Spleen (tissue), 11 donors: Measurements from ENCODE around the gene SH3RF3. TPM values are rescaled to one million over a fixed set of nuclear protein-coding genes. Genes with fewer than 3 reads are reported as not detected.

Experiments
- DNase-seq: peaks from one replicate; pipeline ENCODE4 v3.0.0-alpha.2; 2020
- H3K27ac ChIP-seq, 8 donors: fragments of 200-600 bp; sonication (generic) in 7 of 8; 1 replicate in 4 of 8; 2 replicates in 4 of 8; pipeline versions ENCODE4 v1.5.0 to v1.8.0; 2016 to 2021; ENCODE audit warnings: inconsistent platforms in 4 of 8, mild to moderate bottlenecking in 4 of 8, moderate library complexity in 1 of 8
- H3K27me3 ChIP-seq, 7 donors: fragments of 200-600 bp; sonication (generic) in 6 of 7; replicated peaks in 1 of 7; 1 replicate in 4 of 7; 2 replicates in 3 of 7; pipeline versions ENCODE4 v1.5.0 to v1.8.0; 2016 to 2021; ENCODE audit warnings: inconsistent platforms in 3 of 7, mild to moderate bottlenecking in 1 of 7
- H3K36me3 ChIP-seq, 6 donors: fragments of 200-600 bp; sonication (generic) in 5 of 6; 1 replicate in 4 of 6; 2 replicates in 2 of 6; pipeline versions ENCODE4 v1.5.0 to v1.8.0; 2016 to 2021; ENCODE audit warnings: inconsistent platforms in 2 of 6
- H3K4me1 ChIP-seq, 6 donors: fragments of 200-600 bp; sonication (generic) in 5 of 6; 1 replicate in 3 of 6; 2 replicates in 3 of 6; pipeline versions ENCODE4 v1.5.0 to v1.8.0; 2016 to 2021; ENCODE audit warnings: inconsistent platforms in 3 of 6
- H3K4me3 ChIP-seq, 8 donors: fragments of 200-600 bp; sonication (generic) in 7 of 8; 1 replicate in 4 of 8; 2 replicates in 4 of 8; pipeline versions ENCODE4 v1.5.0 to v1.8.0; 2016 to 2021; ENCODE audit warnings: inconsistent platforms in 4 of 8, mild to moderate bottlenecking in 4 of 8, moderate library complexity in 2 of 8
- H3K9me3 ChIP-seq, 8 donors: fragments of 200-600 bp; sonication (generic) in 7 of 8; 1 replicate in 4 of 8; 2 replicates in 4 of 8; pipeline versions ENCODE4 v1.5.0 to v1.8.0; 2016 to 2021; ENCODE audit warnings: inconsistent platforms in 4 of 8
- POLR2A ChIP-seq, 3 donors: fragments of 450-650 bp; IDR thresholded peaks; one replicate each; pipeline ENCODE4 v1.5.1; 2017; ENCODE audit warnings: antibody characterized with exemption in 3 of 3, mild to moderate bottlenecking in 1 of 3
- POLR2AphosphoS5 ChIP-seq, 3 donors: sonication (generic); formaldehyde crosslinking; IDR thresholded peaks; one replicate each; pipeline ENCODE4 v1.5.1; 2017; ENCODE audit warnings: antibody characterized with exemption in 3 of 3
- WGBS, 5 donors: extraction: QIAGEN DNeasy Blood & Tissue Kit in 3 of 5; methylation state at CpG; one replicate each; pipeline versions ENCODE4 v1.1.5 to v1.1.7; 2013 to 2018; 5-methylcytosine and 5-hydroxymethylcytosine counted together
- intact Hi-C: fragments of 100-400 bp; cut with DNase I; formaldehyde crosslinking; loops from one replicate; pipeline ENCODE4 v1.15.0; 2023; ENCODE audit warnings: low total_unique reads
- polyA plus RNA-seq, 3 donors: library from polyadenylated mRNA; stranded (reverse); fragments of 200-250 nt; gene quantifications; one replicate each; pipeline ENCODE4 v1.2.1, GENCODE V29; 2013
- total RNA-seq, 7 donors: library from RNA; depleted of rRNA in 3 of 7; stranded (reverse); fragments of >200 nt in 3 of 7; fragmentation: NEBNext Ultra II Directional in 4 of 7; extraction: Animal tissue kit (Norgen Biotek cat#: 25700) in 4 of 7; gene quantifications; one replicate each; pipeline versions ENCODE4 v1.1.0 to v1.2.1, GENCODE V29; 2016 to 2021
- TF ChIP-seq, protein P1 (sequence below), 11 experiments: fragments of 200-600 bp in 7 of 11; fragments of 450-650 bp in 4 of 11; sonication (generic) in 4 of 11; IDR thresholded peaks in 8 of 11; conservative IDR thresholded peaks in 3 of 11; 1 replicate in 7 of 11; 2 replicates in 4 of 11; pipeline versions ENCODE4 v1.4.0 to v1.8.0; 2016 to 2021; ENCODE audit warnings: antibody characterized with exemption in 11 of 11, inconsistent platforms in 4 of 11, mild to moderate bottlenecking in 1 of 11
- donor health status: healthy with polysubstance abuse.
- donor health status: DM: no; HTN: no; CAD: no; lungs with moderate emphysema.
- donor health status: DM: no; HTN: no; CAD: no.
- donor health status: Bipolar disorder and iron deficiency.
- donor health status: healthy.
- donor health status: DM: no; HTN: no; CAD: no.
- donor health status: DM: yes; HTN: yes; CAD: no.

The SH3RF3 gene
- total and polyA plus RNA-seq, 10 donors = 1.3 to 7.6 (median 4.7) TPM

GRCh38 chr2:109254174-109254904, 125.3 kb downstream of the SH3RF3 start:
- no peaks in the 10 kb centered on the region for H3K9me3 ChIP-seq

GRCh38 chr2:109255654-109256053, 126.6 kb downstream of the SH3RF3 start:
- no peaks in the 10 kb centered on the region for H3K27me3 ChIP-seq
- intact Hi-C loops = no loop called here
- H3K9me3 ChIP-seq = no peaks in the 10 kb centered on the region
- H3K4me1 ChIP-seq = peaks cover 23 to 54% (median 33%) of the 10 kb centered on the region in 6 donors
- DNase-seq = no peak
- no peaks in the 10 kb centered on the region for H3K36me3 ChIP-seq
- TF ChIP-seq POLR2A (IDR thresholded peaks at IDR 0.05) (no peak), POLR2AphosphoS5 (IDR thresholded peaks at IDR 0.05) (no peak)
- TF ChIP-seq, protein P1, sequence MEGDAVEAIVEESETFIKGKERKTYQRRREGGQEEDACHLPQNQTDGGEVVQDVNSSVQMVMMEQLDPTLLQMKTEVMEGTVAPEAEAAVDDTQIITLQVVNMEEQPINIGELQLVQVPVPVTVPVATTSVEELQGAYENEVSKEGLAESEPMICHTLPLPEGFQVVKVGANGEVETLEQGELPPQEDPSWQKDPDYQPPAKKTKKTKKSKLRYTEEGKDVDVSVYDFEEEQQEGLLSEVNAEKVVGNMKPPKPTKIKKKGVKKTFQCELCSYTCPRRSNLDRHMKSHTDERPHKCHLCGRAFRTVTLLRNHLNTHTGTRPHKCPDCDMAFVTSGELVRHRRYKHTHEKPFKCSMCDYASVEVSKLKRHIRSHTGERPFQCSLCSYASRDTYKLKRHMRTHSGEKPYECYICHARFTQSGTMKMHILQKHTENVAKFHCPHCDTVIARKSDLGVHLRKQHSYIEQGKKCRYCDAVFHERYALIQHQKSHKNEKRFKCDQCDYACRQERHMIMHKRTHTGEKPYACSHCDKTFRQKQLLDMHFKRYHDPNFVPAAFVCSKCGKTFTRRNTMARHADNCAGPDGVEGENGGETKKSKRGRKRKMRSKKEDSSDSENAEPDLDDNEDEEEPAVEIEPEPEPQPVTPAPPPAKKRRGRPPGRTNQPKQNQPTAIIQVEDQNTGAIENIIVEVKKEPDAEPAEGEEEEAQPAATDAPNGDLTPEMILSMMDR (IDR thresholded peaks at IDR 0.05 in 8 of 11, conservative IDR thresholded peaks at IDR 0.05 in 3 of 11) = no peak
- H3K4me3 ChIP-seq = no peak overlapping the region
- WGBS, 5 donors = 23 to 43% (median 30%) methylated on average over 4 of the region's 4 CpGs
- peak overlapping the region in 6 of 8 donors; percentile 22 to 73 (median 70) for H3K27ac ChIP-seq

More at GRCh38 chr2:109254174-109254904, 125.3 kb downstream of the SH3RF3 start:
- H3K4me3 ChIP-seq = no peak overlapping the region
- TF ChIP-seq POLR2AphosphoS5 (IDR thresholded peaks at IDR 0.05) = peak in 1 of 3 donors; percentile 32
- no peak for TF ChIP-seq POLR2A (IDR thresholded peaks at IDR 0.05)
- 67 to 85% (median 80%) methylated on average over 12 of the region's 12 CpGs for WGBS, 5 donors
- no peaks in the 10 kb centered on the region for H3K27me3 ChIP-seq
- DNase-seq = peak; percentile 75
- intact Hi-C loops = no loop called here
- peaks cover 23 to 53% (median 33%) of the 10 kb centered on the region in 6 donors for H3K4me1 ChIP-seq
- H3K36me3 ChIP-seq = no peaks in the 10 kb centered on the region
- H3K27ac ChIP-seq = peak overlapping the region in 4 of 8 donors; percentile 69 to 73 (median 72)

DNA sequence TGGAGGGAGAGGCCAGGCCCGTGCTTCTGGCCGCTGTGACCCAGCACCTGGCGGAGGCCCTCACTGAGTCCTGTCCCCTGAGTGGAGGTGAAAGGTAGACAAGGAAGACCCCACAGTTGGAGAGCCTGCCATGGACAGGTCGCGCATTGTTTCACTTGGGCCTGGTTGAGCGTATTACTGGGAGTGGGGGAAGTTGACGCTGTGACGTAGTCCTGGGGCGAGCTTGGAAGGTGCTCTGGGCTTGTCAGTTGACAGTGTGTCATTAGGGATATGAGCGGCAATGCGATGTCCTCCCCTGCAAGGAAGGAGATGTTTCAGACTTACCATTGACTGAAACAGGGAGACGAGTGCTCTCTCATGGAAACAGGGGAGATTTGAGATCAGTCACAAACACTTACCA, 127.1 kb downstream of the SH3RF3 start:
- peaks cover 23 to 58% (median 33%) of the 10 kb centered on the region in 6 donors for H3K4me1 ChIP-seq
- H3K27me3 ChIP-seq = no peaks in the 10 kb centered on the region
- no peaks in the 10 kb centered on the region for H3K36me3 ChIP-seq
- H3K27ac ChIP-seq = peak overlapping the region in 6 of 8 donors; percentile 22 to 73 (median 70)
- peak; percentile 72 for DNase-seq
- no peak overlapping the region for H3K4me3 ChIP-seq
- no peaks in the 10 kb centered on the region for H3K9me3 ChIP-seq
- 80 to 89% (median 86%) methylated on average over 12 of the region's 12 CpGs for WGBS, 5 donors
- TF ChIP-seq, protein P1 (IDR thresholded peaks at IDR 0.05 in 8 of 11, conservative IDR thresholded peaks at IDR 0.05 in 3 of 11) = no peak
- no peak for TF ChIP-seq POLR2A (IDR thresholded peaks at IDR 0.05)
- no peak for TF ChIP-seq POLR2AphosphoS5 (IDR thresholded peaks at IDR 0.05)
- intact Hi-C loops = no loop called here

- 78 to 93% (median 80%) methylated on average over 7 of the region's 7 CpGs for WGBS, 5 donors
- no peak overlapping the region for H3K27ac ChIP-seq
- DNase-seq = peak; percentile 52
- H3K36me3 ChIP-seq = no peaks in the 10 kb centered on the region
- no peak for TF ChIP-seq POLR2AphosphoS5 (IDR thresholded peaks at IDR 0.05)
- TF ChIP-seq, protein P1 (IDR thresholded peaks at IDR 0.05 in 8 of 11, conservative IDR thresholded peaks at IDR 0.05 in 3 of 11) = no peak
- no peak for TF ChIP-seq POLR2A (IDR thresholded peaks at IDR 0.05)
- H3K4me1 ChIP-seq = peaks cover 23 to 63% (median 33%) of the 10 kb centered on the region in 6 donors
- H3K4me3 ChIP-seq = no peak overlapping the region
- H3K27me3 ChIP-seq = no peaks in the 10 kb centered on the region
- no peaks in the 10 kb centered on the region for H3K9me3 ChIP-seq
- intact Hi-C loops = no loop called here
These were observed 127.9 kb downstream of the SH3RF3 start for GRCh38 chr2:109256921-109257320.
